K562 (cell line): ENCODE results near the gene SHBG. TPM values are rescaled to one million over a fixed set of nuclear protein-coding genes. Genes with fewer than 3 reads are reported as not detected.

ENCODE experiments used
- ATAC-seq: fragments of 200-7000 bp; cut with Tn5 transposase; 3 replicates; pipeline ENCODE4 v1.9.1; 2020; ENCODE audit warnings: moderate library complexity
- BruUV-seq: library from RNA; stranded (reverse); fragments of 400-500 nt; replicated peaks from 2 replicates; lab custom pipeline; 2021; lab: Mats Ljungman, UMichigan
- CTCF ChIA-PET: fragments of 300-600 bp; formaldehyde crosslinking; extraction: SDS; loops from one replicate; lab custom pipeline; 2021; ENCODE audit warnings: low intra/inter-chr PET ratio; lab: Yijun Ruan, JAX
- POLR2A ChIA-PET: fragments of 300-600, 350-650 bp; sonication (Branson Sonifier 250); formaldehyde crosslinking; extraction: SDS; loops from one replicate; lab custom pipeline; 2021; ENCODE audit warnings: antibody characterized with exemption, inconsistent platforms; lab: Yijun Ruan, JAX
- DNase-seq, 4 experiments: peaks; one replicate each; pipeline versions ENCODE4 v3.0.0 to v3.0.0-alpha.2; 2011 to 2018; ENCODE audit warnings: low spot score in 3 of 4, mixed read lengths in 3 of 4; ENCODE audit errors: extremely low read depth in 1 of 4
- FAIRE-seq: peaks from 2 replicates; lab custom pipeline; 2011; peaks lifted over from hg19 to GRCh38; lab: Jason Lieb, UNC
- H2AFZ ChIP-seq: 2 replicates; pipeline ENCODE4 v1.6.0; 2011; ENCODE audit warnings: low read depth, low read length, control low read depth, inconsistent platforms
- H3K27ac ChIP-seq: fragments of 200-600 bp; 3 replicates; pipeline ENCODE4 v1.8.0; 2011; ENCODE audit warnings: low read depth, mild to moderate bottlenecking, control low read depth, inconsistent platforms, low read length, moderate library complexity, mixed read lengths; ENCODE audit errors: extremely low read depth
- H3K27me3 ChIP-seq, 2 experiments: fragments of 300-600 bp in 1 of 2; 2 replicates in 1 of 2; 3 replicates in 1 of 2; pipeline versions ENCODE4 v1.6.0 to v1.8.0; 2011; ENCODE audit warnings: inconsistent platforms in 2 of 2, low read length in 2 of 2, mild to moderate bottlenecking in 1 of 2, mixed read lengths in 1 of 2, moderate library complexity in 1 of 2; ENCODE audit not compliant: control insufficient read depth in 2 of 2, insufficient read depth in 2 of 2
- H3K36me3 ChIP-seq: fragments of 300-600 bp; 3 replicates; pipeline ENCODE4 v1.8.0; 2011; ENCODE audit warnings: mild to moderate bottlenecking, low read length, inconsistent platforms; ENCODE audit not compliant: control insufficient read depth, insufficient read depth
- H3K4me1 ChIP-seq, 2 experiments: fragments of 200-600 bp in 1 of 2; replicated peaks in 1 of 2; 2 replicates in 1 of 2; 3 replicates in 1 of 2; pipeline versions ENCODE4 v1.5.1 to v1.8.0; 2011; ENCODE audit warnings: inconsistent platforms in 2 of 2, low read length in 2 of 2, mild to moderate bottlenecking in 1 of 2, mixed read lengths in 1 of 2, moderate library complexity in 1 of 2; ENCODE audit not compliant: control insufficient read depth in 2 of 2, insufficient read depth in 2 of 2
- H3K4me2 ChIP-seq: 2 replicates; pipeline ENCODE4 v1.6.1; 2011; ENCODE audit warnings: low read length, control low read depth, inconsistent platforms, mixed read lengths; ENCODE audit not compliant: insufficient read depth
- H3K4me3 ChIP-seq: fragments of 200-600 bp; sonication (generic), shearing (Covaris generic); 2 replicates; pipeline ENCODE4 v1.5.1; 2016; ENCODE audit warnings: control low read depth, inconsistent platforms
- H3K79me2 ChIP-seq: fragments of 200-600 bp; 3 replicates; pipeline ENCODE4 v1.8.0; 2011; ENCODE audit warnings: low read length, inconsistent platforms; ENCODE audit not compliant: control insufficient read depth, insufficient read depth
- H3K9ac ChIP-seq, 2 experiments: 2 replicates each; pipeline versions ENCODE4 v1.6.0 to v1.6.1; 2011; ENCODE audit warnings: low read depth in 2 of 2, low read length in 2 of 2, control low read depth in 1 of 2, inconsistent platforms in 1 of 2, mild to moderate bottlenecking in 1 of 2, mixed read lengths in 1 of 2; ENCODE audit not compliant: insufficient read depth in 1 of 2
- H3K9me1 ChIP-seq: one replicate; pipeline ENCODE4 v1.6.0; 2011; ENCODE audit warnings: inconsistent platforms, mild to moderate bottlenecking, low read length, moderate library complexity; ENCODE audit not compliant: control insufficient read depth, insufficient read depth
- H3K9me3 ChIP-seq: replicated peaks from 2 replicates; pipeline ENCODE4 v1.5.1; 2011; ENCODE audit warnings: low read depth, low read length, inconsistent platforms; ENCODE audit not compliant: control insufficient read depth, insufficient read depth
- H4K20me1 ChIP-seq: replicated peaks from 2 replicates; pipeline ENCODE4 v1.6.1; 2011; ENCODE audit warnings: low read length, inconsistent platforms, mixed read lengths; ENCODE audit not compliant: control insufficient read depth, insufficient read depth
- NR2C2 ChIP-seq, 2 experiments: fragments of 200-800 bp in 1 of 2; sonication (Bioruptor generic) in 1 of 2; sonication (generic) in 1 of 2; formaldehyde crosslinking in 1 of 2; IDR thresholded peaks; 2 replicates each; pipeline versions ENCODE4 v1.6.1 to v1.8.0; 2016 to 2022; ENCODE audit warnings: mild to moderate bottlenecking in 1 of 2, missing compliant biosample characterization in 1 of 2, missing genetic modification characterization in 1 of 2, missing genetic modification reagents in 1 of 2
- PTRF ChIP-seq: fragments of 450-650 bp; IDR thresholded peaks from 2 replicates; pipeline ENCODE4 v1.6.1; 2016; ENCODE audit warnings: mild to moderate bottlenecking, missing genetic modification characterization, missing compliant biosample characterization
- TAF15 ChIP-seq: fragments of 200-400 bp; formaldehyde crosslinking; IDR thresholded peaks from 2 replicates; pipeline ENCODE4 v1.6.1; 2017; ENCODE audit warnings: mild to moderate bottlenecking, low read depth, low read length, moderate library complexity
- TCF7 ChIP-seq: sonication (generic); IDR thresholded peaks from 2 replicates; pipeline ENCODE4 v1.6.1; 2016; ENCODE audit warnings: antibody characterized with exemption, borderline replicate concordance
- ZFPM2 ChIP-seq: fragments of 250-450 bp; sonication (Bioruptor Pico); IDR thresholded peaks from 2 replicates; pipeline ENCODE4 v1.5.1; 2022; ENCODE audit warnings: mild to moderate bottlenecking
- ZNF165 ChIP-seq: fragments of 250-450 bp; sonication (Bioruptor Pico); IDR thresholded peaks from 2 replicates; pipeline ENCODE4 v1.4.0; 2020; ENCODE audit warnings: borderline replicate concordance
- ZNF239 ChIP-seq: fragments of 250-450 bp; sonication (Bioruptor Pico); IDR thresholded peaks from 2 replicates; pipeline ENCODE4 v1.4.0; 2020; ENCODE audit warnings: mild to moderate bottlenecking
- ZNF384 ChIP-seq: IDR thresholded peaks from 2 replicates; pipeline ENCODE4 v1.6.1; 2012; ENCODE audit warnings: low read depth, low read length, improper control_type of control experiment
- WGBS: fragments of 100-300 bp; shearing (Covaris generic); methylation state at CpG from one replicate; pipeline ENCODE4 v1.1.6; 2016; ENCODE audit warnings: low coverage, mixed read lengths; ENCODE audit not compliant: insufficient coverage; ENCODE audit errors: missing lambda C conversion rate; 5-methylcytosine and 5-hydroxymethylcytosine counted together
- in situ Hi-C: fragments of 300-500 bp; cut with MboI; formaldehyde crosslinking; loops from 4 replicates; pipeline ENCODE4 v1.15.0; 2018; ENCODE audit warnings: inconsistent platforms, mixed read lengths
- intact Hi-C: fragments of 100-400 bp; cut with micrococcal nuclease; formaldehyde crosslinking; loops from 2 replicates; pipeline ENCODE4 v1.14.2; 2022
- polyA plus RNA-seq, 8 experiments: library from polyadenylated mRNA; depleted of rRNA in 4 of 8; stranded (reverse) in 5 of 8; unstranded in 3 of 8; fragments of >200 nt; fragmentation: Nextera tagmentation in 2 of 8; fragmentation: Illumina TruSeq in 1 of 8; extraction: Ambion mirVana in 2 of 8; extraction: Trizol in 1 of 8; gene quantifications; 2 replicates each; pipeline versions ENCODE4 v1.2.1 to v1.2.3, GENCODE V29; 2011 to 2014; ENCODE audit warnings: inconsistent platforms in 1 of 8, missing spikeins in 1 of 8
- total RNA-seq, 7 experiments: library from RNA; depleted of rRNA in 6 of 7; stranded (reverse); fragments of >200 nt in 6 of 7; fragmentation: Illumina TruSeq in 2 of 7; extraction: Trizol in 2 of 7; gene quantifications; 2 replicates each; pipeline versions ENCODE4 v1.2.1 to v1.2.3, GENCODE V29; 2011 to 2021; ENCODE audit warnings: low replicate concordance in 1 of 7
- TF ChIP-seq, protein P1 (sequence below): fragments of 250-450 bp; sonication (Bioruptor Pico); IDR thresholded peaks from 2 replicates; pipeline ENCODE4 v1.5.0; 2021
- TF ChIP-seq, protein P2 (sequence below): fragments of 250-450 bp; sonication (Bioruptor Pico); IDR thresholded peaks from 2 replicates; pipeline ENCODE4 v1.4.0; 2020; ENCODE audit warnings: borderline replicate concordance
- TF ChIP-seq, protein P3 (sequence below), 2 experiments: fragments of 450-650 bp; formaldehyde crosslinking in 1 of 2; IDR thresholded peaks; 2 replicates each; pipeline versions ENCODE4 v1.4.0 to v1.6.1; 2014 to 2020; ENCODE audit warnings: mild to moderate bottlenecking in 2 of 2, borderline replicate concordance in 1 of 2, low read depth in 1 of 2

The SHBG gene
- total and polyA plus RNA-seq, 9 of the 15 experiments (the other 6 are each of a cell fraction or from before 2014, with no cell fraction given): not detected

- Histone ChIP-seq H3K79me2 (no peaks in the 10 kb centered on the region), H3K9me3 (no peaks in the 10 kb centered on the region), H3K4me1 (peaks cover 0 to 13% of the 10 kb centered on the region in 2 experiments; a peak in 3 of 5 replicates), H3K4me2 (no peak overlapping the region), H3K9ac (peak overlapping the region in 1 of 2 experiments; percentile 8; a peak in 1 of 4 replicates), H3K27ac (no peak overlapping the region), H3K4me3 (no peak overlapping the region), H4K20me1 (no peaks in the 10 kb centered on the region), H3K36me3 (no peaks in the 10 kb centered on the region), H3K27me3 (no peaks in the 10 kb centered on the region), H3K9me1 (no peaks in the 10 kb centered on the region), H2AFZ (peak overlapping the region; percentile 51)
- WGBS: 21% methylated on average over 5 of the region's 6 CpGs
- ChIA-PET CTCF (interaction anchor here (0.8 to 1.3 kb wide), 4 partner anchors 18 to 85 kb away, joined by 3 to 5 read pairs (median 4); partner anchors contain the start of genes DNAH2, FXR2 and TP53), POLR2A (interaction anchor here (0.6 to 1.0 kb wide), 2 partner anchors 9 to 55 kb away, joined by 4 to 7 read pairs; partner anchors contain the start of gene TP53)
- FAIRE-seq (peak; percentile 73), ATAC-seq (peak; percentile 84), DNase-seq (peak; percentile 48 to 68 (median 55))
- in situ Hi-C loops (loop anchor here (5.0 kb wide), 1 partner anchor 55 kb away; the partner anchor contains the start of genes TP53 and WRAP53), intact Hi-C loops (no loop called here)
- BruUV-seq: no TSS peak
- TF ChIP-seq TCF7: no peak
- 0 out of 2 replicates have a peak, but pooled peaks have one; percentile 49 for TF ChIP-seq ZNF384
- no peak for TF ChIP-seq ZFPM2 (CRISPR knock-in tag)
- no peak for TF ChIP-seq ZNF165
- no peak for TF ChIP-seq TAF15
- TF ChIP-seq, protein P1, sequence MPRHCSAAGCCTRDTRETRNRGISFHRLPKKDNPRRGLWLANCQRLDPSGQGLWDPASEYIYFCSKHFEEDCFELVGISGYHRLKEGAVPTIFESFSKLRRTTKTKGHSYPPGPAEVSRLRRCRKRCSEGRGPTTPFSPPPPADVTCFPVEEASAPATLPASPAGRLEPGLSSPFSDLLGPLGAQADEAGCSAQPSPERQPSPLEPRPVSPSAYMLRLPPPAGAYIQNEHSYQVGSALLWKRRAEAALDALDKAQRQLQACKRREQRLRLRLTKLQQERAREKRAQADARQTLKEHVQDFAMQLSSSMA (CRISPR knock-in tag): no peak
- TF ChIP-seq, protein P2, sequence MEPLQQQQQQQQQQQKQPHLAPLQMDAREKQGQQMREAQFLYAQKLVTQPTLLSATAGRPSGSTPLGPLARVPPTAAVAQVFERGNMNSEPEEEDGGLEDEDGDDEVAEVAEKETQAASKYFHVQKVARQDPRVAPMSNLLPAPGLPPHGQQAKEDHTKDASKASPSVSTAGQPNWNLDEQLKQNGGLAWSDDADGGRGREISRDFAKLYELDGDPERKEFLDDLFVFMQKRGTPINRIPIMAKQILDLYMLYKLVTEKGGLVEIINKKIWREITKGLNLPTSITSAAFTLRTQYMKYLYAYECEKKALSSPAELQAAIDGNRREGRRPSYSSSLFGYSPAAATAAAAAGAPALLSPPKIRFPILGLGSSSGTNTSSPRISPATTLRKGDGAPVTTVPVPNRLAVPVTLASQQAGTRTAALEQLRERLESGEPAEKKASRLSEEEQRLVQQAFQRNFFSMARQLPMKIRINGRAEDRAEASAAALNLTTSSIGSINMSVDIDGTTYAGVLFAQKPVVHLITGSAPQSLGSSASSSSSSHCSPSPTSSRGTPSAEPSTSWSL (CRISPR knock-in tag): no peak
- TF ChIP-seq NR2C2 (CRISPR knock-in tag; IDR thresholded peaks at IDR 0.05): no peak
- peak; percentile 25; the same call in 1 of the 2 replicates for TF ChIP-seq NR2C2 (tag; IDR thresholded peaks at IDR 0.05)
- no peak for TF ChIP-seq ZNF239
- TF ChIP-seq, protein P3, sequence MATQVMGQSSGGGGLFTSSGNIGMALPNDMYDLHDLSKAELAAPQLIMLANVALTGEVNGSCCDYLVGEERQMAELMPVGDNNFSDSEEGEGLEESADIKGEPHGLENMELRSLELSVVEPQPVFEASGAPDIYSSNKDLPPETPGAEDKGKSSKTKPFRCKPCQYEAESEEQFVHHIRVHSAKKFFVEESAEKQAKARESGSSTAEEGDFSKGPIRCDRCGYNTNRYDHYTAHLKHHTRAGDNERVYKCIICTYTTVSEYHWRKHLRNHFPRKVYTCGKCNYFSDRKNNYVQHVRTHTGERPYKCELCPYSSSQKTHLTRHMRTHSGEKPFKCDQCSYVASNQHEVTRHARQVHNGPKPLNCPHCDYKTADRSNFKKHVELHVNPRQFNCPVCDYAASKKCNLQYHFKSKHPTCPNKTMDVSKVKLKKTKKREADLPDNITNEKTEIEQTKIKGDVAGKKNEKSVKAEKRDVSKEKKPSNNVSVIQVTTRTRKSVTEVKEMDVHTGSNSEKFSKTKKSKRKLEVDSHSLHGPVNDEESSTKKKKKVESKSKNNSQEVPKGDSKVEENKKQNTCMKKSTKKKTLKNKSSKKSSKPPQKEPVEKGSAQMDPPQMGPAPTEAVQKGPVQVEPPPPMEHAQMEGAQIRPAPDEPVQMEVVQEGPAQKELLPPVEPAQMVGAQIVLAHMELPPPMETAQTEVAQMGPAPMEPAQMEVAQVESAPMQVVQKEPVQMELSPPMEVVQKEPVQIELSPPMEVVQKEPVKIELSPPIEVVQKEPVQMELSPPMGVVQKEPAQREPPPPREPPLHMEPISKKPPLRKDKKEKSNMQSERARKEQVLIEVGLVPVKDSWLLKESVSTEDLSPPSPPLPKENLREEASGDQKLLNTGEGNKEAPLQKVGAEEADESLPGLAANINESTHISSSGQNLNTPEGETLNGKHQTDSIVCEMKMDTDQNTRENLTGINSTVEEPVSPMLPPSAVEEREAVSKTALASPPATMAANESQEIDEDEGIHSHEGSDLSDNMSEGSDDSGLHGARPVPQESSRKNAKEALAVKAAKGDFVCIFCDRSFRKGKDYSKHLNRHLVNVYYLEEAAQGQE (IDR thresholded peaks at IDR 0.05; ENCODE audit: borderline replicate concordance): peak; percentile 48
- TF ChIP-seq, protein P3 (CRISPR knock-in tag; IDR thresholded peaks at IDR 0.05; ENCODE audit: low read depth): no peak
- TF ChIP-seq PTRF (tag): no peak
These were observed 2.6 kb downstream of the SHBG start for GRCh38 chr17:7632492-7632894.
